Esophagus (tissue), 2 donors: ENCODE results near the gene ZNF318. TPM values are rescaled to one million over a fixed set of nuclear protein-coding genes. Genes with fewer than 3 reads are reported as not detected.

Experiments used
- H3K27ac ChIP-seq, 2 donors: one replicate each; pipeline ENCODE4 v1.5.1; 2013; ENCODE audit warnings: low read depth in 2 of 2, mild to moderate bottlenecking in 2 of 2, inconsistent platforms in 1 of 2, low read length in 1 of 2, moderate library complexity in 1 of 2
- H3K27me3 ChIP-seq, 2 donors: one replicate each; pipeline ENCODE4 v1.6.1; 2013; ENCODE audit warnings: low read length in 2 of 2, control low read depth in 1 of 2, mild to moderate bottlenecking in 1 of 2; ENCODE audit not compliant: insufficient read depth in 2 of 2, control insufficient read depth in 1 of 2
- H3K36me3 ChIP-seq, 2 donors: one replicate each; pipeline ENCODE4 v1.6.1; 2013; ENCODE audit warnings: low read length in 1 of 2; ENCODE audit not compliant: control insufficient read depth in 2 of 2, insufficient read depth in 2 of 2
- H3K4me1 ChIP-seq, 2 donors: one replicate each; pipeline ENCODE4 v1.6.1; 2013; ENCODE audit warnings: low read length in 1 of 2; ENCODE audit not compliant: control insufficient read depth in 2 of 2, insufficient read depth in 2 of 2
- H3K4me3 ChIP-seq, 2 donors: one replicate each; pipeline ENCODE4 v1.5.1; 2013; ENCODE audit warnings: low read length in 2 of 2, mild to moderate bottlenecking in 2 of 2, low read depth in 1 of 2, moderate library complexity in 1 of 2
- H3K9me3 ChIP-seq, 2 donors: one replicate each; pipeline ENCODE4 v1.6.1; 2013; ENCODE audit warnings: mild to moderate bottlenecking in 2 of 2, low read depth in 1 of 2, low read length in 1 of 2, moderate library complexity in 1 of 2; ENCODE audit not compliant: control insufficient read depth in 2 of 2, insufficient read depth in 1 of 2
- WGBS, 2 donors: extraction: QIAGEN DNeasy Blood & Tissue Kit; methylation state at CpG; one replicate each; pipeline ENCODE4 v1.1.7; 2013; 5-methylcytosine and 5-hydroxymethylcytosine counted together
- polyA plus RNA-seq, 2 donors: library from polyadenylated mRNA; stranded (reverse); fragments of 200-250 nt; gene quantifications; one replicate each; pipeline ENCODE4 v1.2.3, GENCODE V29; 2013
- donor health status: healthy with polysubstance abuse.
- donor health status: Bipolar disorder and iron deficiency.

The ZNF318 gene
- polyA plus RNA-seq, 2 donors = 3.2 to 4.8 TPM

GRCh38 chr6:43328528-43328927 is 40.9 kb downstream of the ZNF318 start:
- Histone ChIP-seq H3K36me3 (no peaks in the 10 kb centered on the region), H3K4me1 (no peaks in the 10 kb centered on the region), H3K27me3 (no peaks in the 10 kb centered on the region), H3K27ac (no peak overlapping the region), H3K9me3 (no peaks in the 10 kb centered on the region), H3K4me3 (no peak overlapping the region)
- WGBS, 2 donors = 34 to 53% methylated on average over 1 of the region's 1 CpG

GRCh38 chr6:43325876-43326275 is 43.6 kb downstream of the ZNF318 start:
- Histone ChIP-seq H3K27me3 (no peaks in the 10 kb centered on the region), H3K4me1 (no peaks in the 10 kb centered on the region), H3K4me3 (no peak overlapping the region), H3K9me3 (no peaks in the 10 kb centered on the region), H3K36me3 (no peaks in the 10 kb centered on the region), H3K27ac (no peak overlapping the region)
- 70 to 79% methylated on average over 1 of the region's 1 CpG for WGBS, 2 donors

- 89 to 90% methylated on average over 2 of the region's 2 CpGs for WGBS, 2 donors
- Histone ChIP-seq H3K4me3 (no peak overlapping the region), H3K27me3 (no peaks in the 10 kb centered on the region), H3K9me3 (no peaks in the 10 kb centered on the region), H3K36me3 (no peaks in the 10 kb centered on the region), H3K27ac (no peak overlapping the region), H3K4me1 (no peaks in the 10 kb centered on the region)
These were observed 51.4 kb downstream of the ZNF318 start for GRCh38 chr6:43318011-43318410.

GRCh38 chr6:43313813-43314212 is 55.6 kb downstream of the ZNF318 start:
- Histone ChIP-seq H3K4me3 (no peak overlapping the region), H3K36me3 (no peaks in the 10 kb centered on the region), H3K27ac (no peak overlapping the region), H3K9me3 (no peaks in the 10 kb centered on the region), H3K4me1 (no peaks in the 10 kb centered on the region), H3K27me3 (no peaks in the 10 kb centered on the region)
- 75 to 95% methylated on average over 1 of the region's 1 CpG for WGBS, 2 donors

- Histone ChIP-seq H3K9me3 (no peaks in the 10 kb centered on the region), H3K36me3 (no peaks in the 10 kb centered on the region), H3K27ac (no peak overlapping the region), H3K27me3 (no peaks in the 10 kb centered on the region), H3K4me3 (no peak overlapping the region), H3K4me1 (peaks cover 5 to 6% of the 10 kb centered on the region in 2 donors)
- WGBS, 2 donors = 77 to 82% methylated on average over 3 of the region's 3 CpGs
These were observed 57.8 kb downstream of the ZNF318 start for GRCh38 chr6:43311666-43312065.

GRCh38 chr6:43310624-43311023 is 58.8 kb downstream of the ZNF318 start:
- H3K4me1 ChIP-seq = peaks cover 5 to 6% of the 10 kb centered on the region in 2 donors
- no peaks in the 10 kb centered on the region for H3K9me3 ChIP-seq
- H3K36me3 ChIP-seq = no peaks in the 10 kb centered on the region
- H3K4me3 ChIP-seq = no peak overlapping the region
- no peak overlapping the region for H3K27ac ChIP-seq
- no peaks in the 10 kb centered on the region for H3K27me3 ChIP-seq

GRCh38 chr6:43310134-43310533 is 59.3 kb downstream of the ZNF318 start:
- H3K27ac ChIP-seq = no peak overlapping the region
- no peaks in the 10 kb centered on the region for H3K9me3 ChIP-seq
- 96% methylated on average over 2 of the region's 2 CpGs for WGBS, 2 donors
- no peak overlapping the region for H3K4me3 ChIP-seq
- no peaks in the 10 kb centered on the region for H3K27me3 ChIP-seq
- peaks cover 5 to 6% of the 10 kb centered on the region in 2 donors for H3K4me1 ChIP-seq
- no peaks in the 10 kb centered on the region for H3K36me3 ChIP-seq

GRCh38 chr6:43308990-43309477 is 60.4 kb downstream of the ZNF318 start:
- Histone ChIP-seq H3K27me3 (no peaks in the 10 kb centered on the region), H3K27ac (no peak overlapping the region), H3K4me3 (peak overlapping the region; percentile 8 to 26), H3K4me1 (peaks cover 5 to 6% of the 10 kb centered on the region in 2 donors), H3K9me3 (no peaks in the 10 kb centered on the region), H3K36me3 (no peaks in the 10 kb centered on the region)
- 33 to 35% methylated on average over 9 of the region's 9 CpGs for WGBS, 2 donors

GRCh38 chr6:43308101-43308989 is 61.1 kb downstream of the ZNF318 start, which contains the start of gene CRIP3:
Gene CRIP3, minus strand, starts transcription at chr6:43308826. Its CDS starts 34 bp downstream, at chr6:43308792.
- Histone ChIP-seq H3K27me3 (no peaks in the 10 kb centered on the region), H3K36me3 (no peaks in the 10 kb centered on the region), H3K9me3 (no peaks in the 10 kb centered on the region), H3K27ac (no peak within 1 kb of the TSS), H3K4me1 (peaks cover 5 to 6% of the 10 kb centered on the region in 2 donors), H3K4me3 (peak within 1 kb of the TSS; percentile 8 to 26)
- 7 to 9% methylated on average over 39 of the region's 39 CpGs for WGBS, 2 donors
